NB4 (cell line): ENCODE results near the gene HECW1.

Experiments used
- DNase-seq: peaks from one replicate; pipeline ENCODE4 v3.0.0; 2010; ENCODE audit warnings: low read depth
- H3K4me3 ChIP-seq: one replicate; pipeline ENCODE4 v1.5.1; 2011; ENCODE audit warnings: mild to moderate bottlenecking, low read depth, low read length, moderate library complexity
- CTCF ChIP-seq: IDR thresholded peaks from one replicate; pipeline ENCODE4 v1.5.1; 2012; ENCODE audit warnings: low read depth, low read length
- MYC ChIP-seq: IDR thresholded peaks from 2 replicates; pipeline ENCODE4 v1.6.1; 2011; ENCODE audit warnings: low read depth, low read length
- POLR2A ChIP-seq: IDR thresholded peaks from 2 replicates; pipeline ENCODE4 v1.6.1; 2011; ENCODE audit warnings: mild to moderate bottlenecking; ENCODE audit not compliant: insufficient read length; ENCODE audit errors: extremely low read depth
- TF ChIP-seq, protein P1 (sequence below): IDR thresholded peaks from 2 replicates; pipeline ENCODE4 v1.6.1; 2011; ENCODE audit warnings: low read depth, low read length

The HECW1 gene

DNA sequence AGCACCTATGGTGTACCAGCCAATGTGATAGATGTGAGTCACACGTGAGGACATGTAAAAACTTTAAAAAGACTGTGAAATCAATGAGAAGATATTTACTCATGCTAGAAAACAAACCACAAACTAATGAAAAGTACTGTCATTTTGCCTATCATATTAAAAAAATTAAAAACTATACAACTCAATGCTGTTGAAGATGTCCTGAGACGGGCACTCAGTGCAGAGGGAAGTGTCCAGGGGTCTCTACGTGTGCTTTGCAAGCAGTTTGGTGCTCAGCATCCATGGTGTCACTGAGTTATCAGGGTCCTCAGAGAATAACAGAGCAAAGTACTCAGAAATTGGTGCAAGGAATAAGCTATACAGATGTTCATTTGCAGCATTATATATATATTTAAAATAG lies 162.3 kb downstream of the HECW1 start:
- no peak overlapping the region for H3K4me3 ChIP-seq
- DNase-seq = no peak
- TF ChIP-seq MYC = no peak
- TF ChIP-seq CTCF = no peak
- no peak for TF ChIP-seq POLR2A
- TF ChIP-seq, protein P1, sequence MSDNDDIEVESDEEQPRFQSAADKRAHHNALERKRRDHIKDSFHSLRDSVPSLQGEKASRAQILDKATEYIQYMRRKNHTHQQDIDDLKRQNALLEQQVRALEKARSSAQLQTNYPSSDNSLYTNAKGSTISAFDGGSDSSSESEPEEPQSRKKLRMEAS = no peak

- TF ChIP-seq CTCF = no peak
- TF ChIP-seq, protein P1 = no peak
- no peak for TF ChIP-seq POLR2A
- H3K4me3 ChIP-seq = no peak overlapping the region
- no peak for DNase-seq
Measured at GRCh38 chr7:43276547-43276946, 164.1 kb downstream of the HECW1 start.

DNA sequence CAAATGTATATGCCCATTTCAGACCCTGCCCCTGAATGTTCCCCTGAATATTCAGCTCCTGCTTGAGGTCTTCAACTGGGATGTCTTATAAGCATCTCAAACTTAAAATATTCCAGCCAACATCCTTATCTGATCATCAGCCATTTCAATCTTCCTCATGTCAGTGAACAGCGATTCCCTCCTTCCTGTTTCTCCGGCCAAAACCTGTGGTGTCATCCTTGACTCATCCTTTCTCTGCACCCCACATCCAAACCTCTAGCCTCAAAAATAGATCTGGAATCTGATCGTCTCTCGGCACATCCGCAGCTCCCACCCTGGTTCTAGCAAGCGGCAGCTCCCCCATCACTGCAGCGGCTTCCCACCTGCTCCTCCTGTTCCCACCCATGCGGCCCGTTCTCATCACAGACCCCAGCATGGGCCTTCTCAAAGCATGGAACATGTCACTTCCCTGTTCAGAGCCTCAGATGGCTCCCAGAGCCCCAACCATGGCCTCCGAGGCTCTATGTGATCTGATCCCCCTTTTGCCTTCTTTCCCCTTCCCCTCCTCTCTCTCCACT lies 165.7 kb downstream of the HECW1 start:
- DNase-seq = no peak
- TF ChIP-seq MYC (no peak), CTCF (no peak), POLR2A (no peak)
- TF ChIP-seq, protein P1 = no peak
- H3K4me3 ChIP-seq = no peak overlapping the region

- H3K4me3 ChIP-seq = no peak overlapping the region
- TF ChIP-seq POLR2A (no peak), MYC (no peak), CTCF (no peak)
- TF ChIP-seq, protein P1 = no peak
- no peak for DNase-seq
Measured at GRCh38 chr7:43281268-43281667, 168.8 kb downstream of the HECW1 start.

- TF ChIP-seq CTCF (no peak), POLR2A (no peak)
- no peak overlapping the region for H3K4me3 ChIP-seq
- no peak for DNase-seq
Measured at GRCh38 chr7:43283706-43284105, 171.3 kb downstream of the HECW1 start.

DNA sequence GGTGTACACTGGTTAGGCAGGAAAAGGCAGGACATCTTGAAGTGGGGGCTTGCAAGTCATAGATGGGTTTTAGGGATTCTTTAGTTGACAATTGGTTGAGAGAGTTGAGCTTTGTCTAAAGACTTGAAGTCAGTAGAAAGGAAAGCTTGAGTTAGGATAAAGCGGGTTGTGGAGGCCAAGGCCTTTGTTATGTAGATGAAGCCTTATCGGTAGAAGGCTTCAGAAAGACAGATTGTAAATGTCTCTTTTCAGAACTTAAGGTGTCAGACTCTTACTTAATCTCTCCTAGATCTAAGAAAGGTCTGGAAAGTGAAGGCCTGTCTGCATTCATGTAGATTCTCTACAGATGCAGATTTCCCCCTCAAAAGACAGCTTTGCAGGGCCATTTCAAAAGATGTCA lies 177.4 kb downstream of the HECW1 start:
- TF ChIP-seq, protein P1 = no peak
- TF ChIP-seq POLR2A (no peak), MYC (no peak), CTCF (no peak)
- no peak overlapping the region for H3K4me3 ChIP-seq
- no peak for DNase-seq
